Measurements from ENCODE around the gene DLK1. TPM values are rescaled to one million over a fixed set of nuclear protein-coding genes. Genes with fewer than 3 reads are reported as not detected.

DLK1 gene
- total RNA-seq, result 22.8 TPM
- long read RNA-seq, full-length matches to known transcripts, result 85 of 98 reads
- long read RNA-seq, partial matches to known transcripts, result 12 of 98 reads
- long read RNA-seq, other reads (novel, unspliced or antisense), result 1 of 98 reads

- ATAC-seq (ENCODE audit: poor library complexity), result no peak
- no peak for DNase-seq
- intact Hi-C loops (cut with DNase I), result no loop called here
These were observed at the start of gene DLK1 for GRCh38 chr14:100726550-100727085. Gene DLK1 (plus strand): TSS chr14:100726892. CDS start chr14:100727069, 177 bp downstream.

- DNase-seq (no peak), ATAC-seq (ENCODE audit: poor library complexity) (peak; percentile 38)
- intact Hi-C loops (cut with DNase I), result no loop called here
These were observed 49.5 kb upstream of the DLK1 start for GRCh38 chr14:100677152-100677551.

- intact Hi-C loops (cut with DNase I), result no loop called here
- DNase-seq (peak; percentile 92), ATAC-seq (ENCODE audit: poor library complexity) (peak; percentile 77)
These were observed 48.9 kb upstream of the DLK1 start for GRCh38 chr14:100677554-100678468.

GRCh38 chr14:100678469-100678828 lies 48.2 kb upstream of the DLK1 start:
- ATAC-seq (ENCODE audit: poor library complexity) (peak; percentile 54), DNase-seq (peak; percentile 72)
- intact Hi-C loops (cut with DNase I), result no loop called here

- intact Hi-C loops (cut with DNase I), result no loop called here
- no peak for DNase-seq
- ATAC-seq (ENCODE audit: poor library complexity), result no peak
These were observed 47.5 kb upstream of the DLK1 start for GRCh38 chr14:100679153-100679552.

GRCh38 chr14:100679707-100680438 lies 46.8 kb upstream of the DLK1 start:
- intact Hi-C loops (cut with DNase I), result no loop called here
- peak; percentile 55 for ATAC-seq (ENCODE audit: poor library complexity)
- DNase-seq, result peak; percentile 79

- DNase-seq, result peak; percentile 56
- no peak for ATAC-seq (ENCODE audit: poor library complexity)
- intact Hi-C loops (cut with DNase I), result no loop called here
These were observed 46.1 kb upstream of the DLK1 start for GRCh38 chr14:100680439-100681051.

- no peak for DNase-seq
- intact Hi-C loops (cut with DNase I), result no loop called here
- ATAC-seq (ENCODE audit: poor library complexity), result no peak
These were observed 45.6 kb upstream of the DLK1 start for GRCh38 chr14:100681111-100681510.

GRCh38 chr14:100682749-100683148 lies 43.9 kb upstream of the DLK1 start:
- DNase-seq (no peak), ATAC-seq (ENCODE audit: poor library complexity) (no peak)
- intact Hi-C loops (cut with DNase I), result no loop called here

GRCh38 chr14:100683578-100683977 lies 43.1 kb upstream of the DLK1 start:
- ATAC-seq (ENCODE audit: poor library complexity) (no peak), DNase-seq (no peak)
- intact Hi-C loops (cut with DNase I), result no loop called here

- intact Hi-C loops (cut with DNase I), result no loop called here
- ATAC-seq (ENCODE audit: poor library complexity), result no peak
- DNase-seq, result no peak
These were observed 42.5 kb upstream of the DLK1 start for GRCh38 chr14:100684154-100684553.

GRCh38 chr14:100684961-100685360 lies 41.7 kb upstream of the DLK1 start:
- ATAC-seq (ENCODE audit: poor library complexity), result no peak
- intact Hi-C loops (cut with DNase I), result no loop called here
- no peak for DNase-seq

- ATAC-seq (ENCODE audit: poor library complexity) (no peak), DNase-seq (no peak)
- intact Hi-C loops (cut with DNase I), result no loop called here
These were observed 39.8 kb upstream of the DLK1 start for GRCh38 chr14:100686858-100687257.

GRCh38 chr14:100687386-100687785 lies 39.3 kb upstream of the DLK1 start:
- ATAC-seq (ENCODE audit: poor library complexity) (no peak), DNase-seq (no peak)
- intact Hi-C loops (cut with DNase I), result no loop called here

- DNase-seq, result no peak
- intact Hi-C loops (cut with DNase I), result no loop called here
- ATAC-seq (ENCODE audit: poor library complexity), result no peak
These were observed 38.6 kb upstream of the DLK1 start for GRCh38 chr14:100688051-100688450.

GRCh38 chr14:100688598-100689461 lies 37.9 kb upstream of the DLK1 start:
- no peak for ATAC-seq (ENCODE audit: poor library complexity)
- intact Hi-C loops (cut with DNase I), result no loop called here
- no peak for DNase-seq

GRCh38 chr14:100690672-100691071 lies 36.0 kb upstream of the DLK1 start:
- intact Hi-C loops (cut with DNase I), result no loop called here
- ATAC-seq (ENCODE audit: poor library complexity) (no peak), DNase-seq (no peak)

- DNase-seq (no peak), ATAC-seq (ENCODE audit: poor library complexity) (peak; percentile 78)
- intact Hi-C loops (cut with DNase I), result no loop called here
These were observed 35.2 kb upstream of the DLK1 start for GRCh38 chr14:100691395-100692056.

All from Right ventricle myocardium superior (tissue), 1 donor.